Measurements from ENCODE around the gene TCTN1.

- TF ChIP-seq POLR2A (IDR thresholded peaks at IDR 0.05) = no peak
- TF ChIP-seq, protein P1, sequence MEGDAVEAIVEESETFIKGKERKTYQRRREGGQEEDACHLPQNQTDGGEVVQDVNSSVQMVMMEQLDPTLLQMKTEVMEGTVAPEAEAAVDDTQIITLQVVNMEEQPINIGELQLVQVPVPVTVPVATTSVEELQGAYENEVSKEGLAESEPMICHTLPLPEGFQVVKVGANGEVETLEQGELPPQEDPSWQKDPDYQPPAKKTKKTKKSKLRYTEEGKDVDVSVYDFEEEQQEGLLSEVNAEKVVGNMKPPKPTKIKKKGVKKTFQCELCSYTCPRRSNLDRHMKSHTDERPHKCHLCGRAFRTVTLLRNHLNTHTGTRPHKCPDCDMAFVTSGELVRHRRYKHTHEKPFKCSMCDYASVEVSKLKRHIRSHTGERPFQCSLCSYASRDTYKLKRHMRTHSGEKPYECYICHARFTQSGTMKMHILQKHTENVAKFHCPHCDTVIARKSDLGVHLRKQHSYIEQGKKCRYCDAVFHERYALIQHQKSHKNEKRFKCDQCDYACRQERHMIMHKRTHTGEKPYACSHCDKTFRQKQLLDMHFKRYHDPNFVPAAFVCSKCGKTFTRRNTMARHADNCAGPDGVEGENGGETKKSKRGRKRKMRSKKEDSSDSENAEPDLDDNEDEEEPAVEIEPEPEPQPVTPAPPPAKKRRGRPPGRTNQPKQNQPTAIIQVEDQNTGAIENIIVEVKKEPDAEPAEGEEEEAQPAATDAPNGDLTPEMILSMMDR (IDR thresholded peaks at IDR 0.05) = no peak
These were observed 82.4 kb downstream of the TCTN1 start for GRCh38 chr12:110696283-110696682.

Data from tibial nerve (tissue), 3 donors.